Thyroid gland (tissue), 4 donors: Measurements from ENCODE around the gene CLTA.

Experiments used
- POLR2A ChIP-seq, 2 donors: fragments of 450-650 bp; IDR thresholded peaks; one replicate each; pipeline ENCODE4 v1.6.1; 2017; ENCODE audit warnings: antibody characterized with exemption in 2 of 2, mild to moderate bottlenecking in 2 of 2, moderate library complexity in 1 of 2
- TF ChIP-seq, protein P1 (sequence below), 6 experiments: fragments of 200-600 bp in 3 of 6; fragments of 450-650 bp in 3 of 6; sonication (generic) in 3 of 6; IDR thresholded peaks; one replicate each; pipeline ENCODE4 v1.5.1; 2016 to 2019; ENCODE audit warnings: antibody characterized with exemption in 6 of 6, mild to moderate bottlenecking in 2 of 6, inconsistent platforms in 1 of 6, moderate library complexity in 1 of 6

DNA sequence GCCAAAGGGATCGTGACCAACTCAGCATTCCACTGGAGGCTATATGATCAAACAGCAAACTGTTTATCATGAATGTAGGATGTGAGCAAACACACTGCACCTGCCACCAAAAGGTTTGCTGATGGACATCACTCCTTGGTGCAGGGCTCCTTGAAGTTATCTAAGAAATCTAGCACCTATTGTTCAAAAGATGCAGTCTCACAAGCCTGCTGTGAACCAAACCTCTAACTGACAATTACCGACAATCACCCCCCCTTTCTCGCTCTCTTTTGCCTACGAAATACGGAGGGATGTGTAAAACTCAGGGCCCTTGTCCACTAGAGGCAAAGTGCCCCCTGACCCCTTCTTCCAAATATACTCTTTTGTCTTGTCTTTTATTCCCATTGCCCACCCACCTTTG lies 2.5 kb upstream of the CLTA start:
- TF ChIP-seq, protein P1, sequence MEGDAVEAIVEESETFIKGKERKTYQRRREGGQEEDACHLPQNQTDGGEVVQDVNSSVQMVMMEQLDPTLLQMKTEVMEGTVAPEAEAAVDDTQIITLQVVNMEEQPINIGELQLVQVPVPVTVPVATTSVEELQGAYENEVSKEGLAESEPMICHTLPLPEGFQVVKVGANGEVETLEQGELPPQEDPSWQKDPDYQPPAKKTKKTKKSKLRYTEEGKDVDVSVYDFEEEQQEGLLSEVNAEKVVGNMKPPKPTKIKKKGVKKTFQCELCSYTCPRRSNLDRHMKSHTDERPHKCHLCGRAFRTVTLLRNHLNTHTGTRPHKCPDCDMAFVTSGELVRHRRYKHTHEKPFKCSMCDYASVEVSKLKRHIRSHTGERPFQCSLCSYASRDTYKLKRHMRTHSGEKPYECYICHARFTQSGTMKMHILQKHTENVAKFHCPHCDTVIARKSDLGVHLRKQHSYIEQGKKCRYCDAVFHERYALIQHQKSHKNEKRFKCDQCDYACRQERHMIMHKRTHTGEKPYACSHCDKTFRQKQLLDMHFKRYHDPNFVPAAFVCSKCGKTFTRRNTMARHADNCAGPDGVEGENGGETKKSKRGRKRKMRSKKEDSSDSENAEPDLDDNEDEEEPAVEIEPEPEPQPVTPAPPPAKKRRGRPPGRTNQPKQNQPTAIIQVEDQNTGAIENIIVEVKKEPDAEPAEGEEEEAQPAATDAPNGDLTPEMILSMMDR (IDR thresholded peaks at IDR 0.05), result no peak
- TF ChIP-seq POLR2A (IDR thresholded peaks at IDR 0.05), result no peak
